Stimulated activated CD8-positive, alpha-beta memory T cell treated with anti-CD3 and anti-CD28 coated beads, Interleukin-4, amount 100 ng/mL, for 48 hours (primary cell): ENCODE measurements around the gene CCNL2.
"Not testable (repeated sequence)": the region's sequence is repeated elsewhere in the genome, so short reads cannot be mapped to it uniquely, and the experiment has no call there.

Source experiments
- DNase-seq: peaks from one replicate; pipeline ENCODE4 v3.0.0-alpha.2; 2020

Gene CCNL2

GRCh38 chr1:1432274-1432950 lies 33.3 kb upstream of the CCNL2 start:
- no peak for DNase-seq

- no peak for DNase-seq
Observed at GRCh38 chr1:1431845-1432273, 32.7 kb upstream of the CCNL2 start.

- no peak for DNase-seq
Observed at GRCh38 chr1:1430992-1431844, 32.1 kb upstream of the CCNL2 start.

- no peak for DNase-seq
Observed at GRCh38 chr1:1430114-1430982, 31.2 kb upstream of the CCNL2 start.

- DNase-seq = no peak
Observed at GRCh38 chr1:1429671-1430073, 30.5 kb upstream of the CCNL2 start.

- DNase-seq = not testable (repeated sequence)
Observed at GRCh38 chr1:1428967-1429366, 29.8 kb upstream of the CCNL2 start.

- no peak for DNase-seq
Observed at GRCh38 chr1:1428174-1428573, 29.0 kb upstream of the CCNL2 start.

GRCh38 chr1:1427820-1428148 lies 28.6 kb upstream of the CCNL2 start:
- DNase-seq = no peak

- DNase-seq = no peak
Observed at GRCh38 chr1:1427106-1427819, 28.1 kb upstream of the CCNL2 start.

GRCh38 chr1:1426496-1427105 lies 27.5 kb upstream of the CCNL2 start:
- no peak for DNase-seq

GRCh38 chr1:1425753-1426495 lies 26.8 kb upstream of the CCNL2 start:
- no peak for DNase-seq

GRCh38 chr1:1425426-1425752 lies 26.3 kb upstream of the CCNL2 start:
- no peak for DNase-seq

GRCh38 chr1:1424707-1425106 lies 25.6 kb upstream of the CCNL2 start:
- no peak for DNase-seq

- no peak for DNase-seq
Observed at GRCh38 chr1:1423245-1423597, 24.1 kb upstream of the CCNL2 start.

GRCh38 chr1:1422465-1423244 lies 23.5 kb upstream of the CCNL2 start:
- no peak for DNase-seq

GRCh38 chr1:1421907-1422464 lies 22.9 kb upstream of the CCNL2 start:
- no peak for DNase-seq

GRCh38 chr1:1421147-1421906 lies 22.2 kb upstream of the CCNL2 start, which contains the start of gene ANKRD65:
ANKRD65 (minus strand) TSS chr1:1421276; CDS start chr1:1421005, 271 bp downstream.
- DNase-seq = no peak

GRCh38 chr1:1420654-1421141 lies 21.6 kb upstream of the CCNL2 start:
- DNase-seq = no peak

GRCh38 chr1:1419813-1420653 lies 20.9 kb upstream of the CCNL2 start:
- DNase-seq = no peak
